ENCODE results near the gene CIB4. TPM values are rescaled to one million over a fixed set of nuclear protein-coding genes. Genes with fewer than 3 reads are reported as not detected.

Gene CIB4
- total and polyA plus RNA-seq, 2 of the 4 experiments (the other 2 are of a cell fraction) = not detected

DNA sequence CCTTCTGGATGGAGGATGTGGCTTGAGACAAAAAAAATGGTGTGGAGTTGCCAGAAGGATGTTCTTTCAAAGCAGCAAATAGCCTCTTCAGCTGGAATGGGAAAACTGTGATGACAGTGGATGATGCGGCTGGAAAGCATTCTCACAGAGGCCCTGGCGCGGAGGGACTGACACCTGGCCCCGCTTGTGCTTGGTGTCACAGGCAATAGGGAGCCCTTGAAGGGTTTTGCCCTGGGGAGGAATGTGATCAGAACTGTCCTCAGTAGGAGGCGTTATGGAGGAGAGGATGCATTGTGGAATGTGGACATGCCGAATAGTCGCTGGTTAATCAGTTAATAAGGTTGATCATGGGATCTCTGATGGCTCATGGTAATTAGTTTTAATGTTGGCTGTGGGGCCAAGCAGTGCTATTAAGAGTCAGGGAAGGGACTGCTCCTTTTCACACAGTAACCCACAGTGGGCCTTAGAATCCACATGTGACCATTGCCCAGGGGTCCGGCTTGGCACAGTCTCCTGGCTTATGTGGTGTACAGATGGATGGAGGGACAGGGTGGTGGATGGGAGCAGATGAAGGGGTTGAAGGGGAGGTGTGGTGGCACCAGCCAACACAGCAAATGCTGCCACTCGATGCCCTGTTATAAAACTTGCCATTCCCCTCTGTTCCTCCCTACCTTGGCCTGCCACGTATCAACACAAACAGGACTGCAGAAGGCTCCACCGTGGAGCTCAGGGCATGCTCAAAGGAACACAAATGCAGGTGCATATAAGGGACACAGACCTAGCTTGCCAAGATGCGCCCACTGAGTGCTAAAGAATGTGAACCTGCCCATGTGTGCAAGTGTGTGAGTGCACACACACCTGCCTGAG lies 71.7 kb downstream of the CIB4 start:
- no peak overlapping the region for H4K91ac ChIP-seq (ENCODE audit: insufficient read depth, low read depth, low read length)
- no peak overlapping the region for H2BK5ac ChIP-seq (ENCODE audit: low read depth, low read length, poor library complexity, severe bottlenecking)
- no peaks in the 10 kb centered on the region for H3K79me1 ChIP-seq (ENCODE audit: low read depth in 1 of 2, low read length in 2 of 2)
- H4K5ac ChIP-seq (ENCODE audit: low read depth, low read length) = no peak overlapping the region
- POLR2A ChIA-PET (ENCODE audit: unreplicated experiment) = no interaction called here
- intact Hi-C loops (cut with micrococcal nuclease) = loop anchor here (10.0 kb wide), 1 partner anchor 325 kb away; the partner anchor contains the start of genes HADHA and HADHB
- 72% methylated on average over 7 of the region's 12 CpGs; no CpG with 5 or more reads in 1 of the 2 experiments for WGBS, 2 experiments (ENCODE audit: extremely low coverage in 2 of 2, insufficient read length in 1 of 2)
- CTCF ChIA-PET = no interaction called here
- no peak overlapping the region for H3K23ac ChIP-seq (ENCODE audit: low read depth, low read length)
- H3K36me3 ChIP-seq (ENCODE audit: control insufficient read depth, insufficient read depth, low read length) = no peaks in the 10 kb centered on the region
- ATAC-seq (ENCODE audit: low read depth) (no peak), DNase-seq (no peak)
- H2AK9ac ChIP-seq (replicated peaks; ENCODE audit: low read depth, low read length, poor library complexity) = no peak overlapping the region
- H3K27ac ChIP-seq (ENCODE audit: insufficient read depth, low read length) = no peak overlapping the region
- H3K4me1 ChIP-seq (ENCODE audit: control insufficient read depth, insufficient read depth, low read length) = no peaks in the 10 kb centered on the region
- BruUV-seq (replicated peaks) = no TSS peak
- no peaks in the 10 kb centered on the region for H3K9me1 ChIP-seq (ENCODE audit: insufficient read depth, low read length)
- peaks cover 72% of the 10 kb centered on the region for H3K27me3 ChIP-seq (ENCODE audit: control insufficient read depth, insufficient read depth, low read length)
- H2BK120ac ChIP-seq (ENCODE audit: low read depth, low read length) = no peak overlapping the region
- no peaks in the 10 kb centered on the region for H3K9me3 ChIP-seq (ENCODE audit: control insufficient read depth, insufficient read depth, low read length)
- no peak overlapping the region for H3K9ac ChIP-seq (ENCODE audit: low read depth, low read length)
- no peak overlapping the region for H3K14ac ChIP-seq (replicated peaks; ENCODE audit: low read depth, low read length)
- H4K20me1 ChIP-seq (ENCODE audit: insufficient read depth, low read length) = no peaks in the 10 kb centered on the region
- dilution Hi-C loops (cut with HindIII; ENCODE audit: low sequenced_read_pairs, unreplicated experiment) = no loop called here
- H2AFZ ChIP-seq (replicated peaks; ENCODE audit: low read length, poor library complexity) = no peak overlapping the region
- no peak overlapping the region for H2AK5ac ChIP-seq (ENCODE audit: low read depth, low read length)
- no peak overlapping the region for H3K4ac ChIP-seq (ENCODE audit: low read depth, low read length)
- no peak overlapping the region for H4K8ac ChIP-seq (ENCODE audit: low read depth in 2 of 2, low read length in 2 of 2)
- no peak overlapping the region for H3K4me3 ChIP-seq (ENCODE audit: insufficient read depth, low read depth, low read length)
- in situ Hi-C loops (cut with MboI; ENCODE audit: low sequenced_read_pairs) = no loop called here
- H2BK15ac ChIP-seq (ENCODE audit: low read depth, low read length) = no peak overlapping the region
- H2BK20ac ChIP-seq (ENCODE audit: low read depth, low read length) = no peak overlapping the region
- H3K18ac ChIP-seq (ENCODE audit: low read depth, low read length) = no peak overlapping the region
- H3K4me2 ChIP-seq (ENCODE audit: low read depth, low read length) = no peak overlapping the region
- H3K56ac ChIP-seq (ENCODE audit: extremely low read depth, insufficient read depth, low read length) = no peak overlapping the region
- TF ChIP-seq RCOR1 (IDR thresholded peaks at IDR 0.05; ENCODE audit: insufficient replicate concordance, low read length) (no peak), MAFK (IDR thresholded peaks at IDR 0.05; ENCODE audit: low read depth, low read length) (no peak), FOS (IDR thresholded peaks at IDR 0.05; ENCODE audit: low read depth, low read length) (no peak), POLR2A (IDR thresholded peaks at IDR 0.05; ENCODE audit: low read depth, low read length) (no peak), CEBPB (IDR thresholded peaks at IDR 0.05; ENCODE audit: low read depth, low read length) (no peak), BHLHE40 (IDR thresholded peaks at IDR 0.05; ENCODE audit: low read depth, low read length) (no peak), MAZ (IDR thresholded peaks at IDR 0.05; ENCODE audit: borderline replicate concordance, low read depth, low read length) (no peak), SMC3 (IDR thresholded peaks at IDR 0.05; ENCODE audit: low read depth, low read length) (no peak), NFE2L2 (IDR thresholded peaks at IDR 0.05; ENCODE audit: low read depth, low read length) (no peak), RFX5 (IDR thresholded peaks at IDR 0.05; ENCODE audit: low read depth, low read length) (no peak), RAD21 (IDR thresholded peaks at IDR 0.05; ENCODE audit: low read length) (no peak), MXI1 (IDR thresholded peaks at IDR 0.05; ENCODE audit: borderline replicate concordance, low read depth, low read length) (no peak), CHD1 (IDR thresholded peaks at IDR 0.05; ENCODE audit: low read depth, low read length) (no peak)
- TF ChIP-seq, protein P1, sequence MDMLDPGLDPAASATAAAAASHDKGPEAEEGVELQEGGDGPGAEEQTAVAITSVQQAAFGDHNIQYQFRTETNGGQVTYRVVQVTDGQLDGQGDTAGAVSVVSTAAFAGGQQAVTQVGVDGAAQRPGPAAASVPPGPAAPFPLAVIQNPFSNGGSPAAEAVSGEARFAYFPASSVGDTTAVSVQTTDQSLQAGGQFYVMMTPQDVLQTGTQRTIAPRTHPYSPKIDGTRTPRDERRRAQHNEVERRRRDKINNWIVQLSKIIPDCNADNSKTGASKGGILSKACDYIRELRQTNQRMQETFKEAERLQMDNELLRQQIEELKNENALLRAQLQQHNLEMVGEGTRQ (IDR thresholded peaks at IDR 0.05; ENCODE audit: low read depth, low read length) = no peak
- TF ChIP-seq, protein P2, sequence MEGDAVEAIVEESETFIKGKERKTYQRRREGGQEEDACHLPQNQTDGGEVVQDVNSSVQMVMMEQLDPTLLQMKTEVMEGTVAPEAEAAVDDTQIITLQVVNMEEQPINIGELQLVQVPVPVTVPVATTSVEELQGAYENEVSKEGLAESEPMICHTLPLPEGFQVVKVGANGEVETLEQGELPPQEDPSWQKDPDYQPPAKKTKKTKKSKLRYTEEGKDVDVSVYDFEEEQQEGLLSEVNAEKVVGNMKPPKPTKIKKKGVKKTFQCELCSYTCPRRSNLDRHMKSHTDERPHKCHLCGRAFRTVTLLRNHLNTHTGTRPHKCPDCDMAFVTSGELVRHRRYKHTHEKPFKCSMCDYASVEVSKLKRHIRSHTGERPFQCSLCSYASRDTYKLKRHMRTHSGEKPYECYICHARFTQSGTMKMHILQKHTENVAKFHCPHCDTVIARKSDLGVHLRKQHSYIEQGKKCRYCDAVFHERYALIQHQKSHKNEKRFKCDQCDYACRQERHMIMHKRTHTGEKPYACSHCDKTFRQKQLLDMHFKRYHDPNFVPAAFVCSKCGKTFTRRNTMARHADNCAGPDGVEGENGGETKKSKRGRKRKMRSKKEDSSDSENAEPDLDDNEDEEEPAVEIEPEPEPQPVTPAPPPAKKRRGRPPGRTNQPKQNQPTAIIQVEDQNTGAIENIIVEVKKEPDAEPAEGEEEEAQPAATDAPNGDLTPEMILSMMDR (conservative IDR thresholded peaks at IDR 0.05; ENCODE audit: low read depth, low read length) = no peak

All from IMR-90 (cell line).